GM12891 (cell line): ENCODE results near the gene SLC2A4.

Experiments used
- PAX5 ChIP-seq: IDR thresholded peaks from 2 replicates; pipeline ENCODE4 v1.6.1; 2011; ENCODE audit warnings: low read length, moderate library complexity, mild to moderate bottlenecking; ENCODE audit not compliant: insufficient read depth, severe bottlenecking
- POLR2A ChIP-seq: IDR thresholded peaks from 2 replicates; pipeline ENCODE4 v1.6.1; 2011; ENCODE audit warnings: low read depth, low read length, control low read depth
- POLR2AphosphoS5 ChIP-seq: IDR thresholded peaks from 2 replicates; pipeline ENCODE4 v1.6.1; 2011; ENCODE audit warnings: low read depth, low read length, control low read depth
- POU2F2 ChIP-seq: IDR thresholded peaks from 2 replicates; pipeline ENCODE4 v1.6.1; 2011; ENCODE audit warnings: low read depth, mild to moderate bottlenecking, control low read depth, low read length, moderate library complexity
- SPI1 ChIP-seq: IDR thresholded peaks from 2 replicates; pipeline ENCODE4 v1.6.1; 2011; ENCODE audit warnings: low read depth, low read length, control low read depth
- TAF1 ChIP-seq: IDR thresholded peaks from 2 replicates; pipeline ENCODE4 v1.6.1; 2011; ENCODE audit warnings: low read depth, low read length, control low read depth

- TF ChIP-seq POLR2A (no peak), POU2F2 (no peak), SPI1 (no peak), POLR2AphosphoS5 (no peak), PAX5 (no peak), TAF1 (no peak)
These were observed 32.7 kb upstream of the SLC2A4 start for GRCh38 chr17:7248796-7249195.
